ENCODE results near the gene SOX5. TPM values are rescaled to one million over a fixed set of nuclear protein-coding genes. Genes with fewer than 3 reads are reported as not detected.

Gene SOX5
- total RNA-seq, 1 experiment from 2014 or later, result 0.52 TPM

GRCh38 chr12:23504043-23504442 is 445.4 kb downstream of the SOX5 start:
- Histone ChIP-seq H3K9ac (ENCODE audit: low read length) (no peak overlapping the region), H3K36me3 (ENCODE audit: control insufficient read depth in 1 of 2, insufficient read depth in 2 of 2, low read length in 2 of 2) (no peaks in the 10 kb centered on the region; a peak in 1 of 4 replicates), H4K20me1 (ENCODE audit: insufficient read depth) (no peaks in the 10 kb centered on the region), H3K27me3 (ENCODE audit: insufficient read depth, low read length) (no peaks in the 10 kb centered on the region), H3K4me1 (ENCODE audit: control insufficient read depth in 1 of 2, insufficient read depth in 2 of 2, low read length in 2 of 2) (no peaks in the 10 kb centered on the region), H3K9me2 (ENCODE audit: insufficient read depth) (no peaks in the 10 kb centered on the region), H3K4me3 (replicated peaks in 1 of 2; ENCODE audit: low read depth in 1 of 2, low read length in 2 of 2) (no peak overlapping the region), H3K9me3 (ENCODE audit: control insufficient read depth in 1 of 2, insufficient read depth in 1 of 2, low read depth in 1 of 2, low read length in 2 of 2) (peaks cover 0 to 5% of the 10 kb centered on the region in 2 experiments; a peak in 2 of 4 replicates), H3K79me2 (ENCODE audit: insufficient read depth, low read length) (no peaks in the 10 kb centered on the region), H3K27ac (ENCODE audit: low read depth, low read length) (no peak overlapping the region), H3K4me2 (ENCODE audit: low read length) (no peak overlapping the region), H2AFZ (ENCODE audit: low read depth, low read length, poor library complexity, severe bottlenecking) (no peak overlapping the region)
- ChIA-PET RAD21 (ENCODE audit: low non-redundant PET in 1 of 2, low total read pairs in 2 of 2, uncharacterized antibody in 2 of 2, unreplicated experiment in 2 of 2) (no interaction called here), POLR2A (no interaction called here), CTCF (no interaction called here)
- no TSS peak for BruUV-seq (replicated peaks)
- intact Hi-C loops (cut with micrococcal nuclease), result no loop called here
- TF ChIP-seq EZH2 (IDR thresholded peaks at IDR 0.05) (no peak), SIN3A (IDR thresholded peaks at IDR 0.05; ENCODE audit: low read depth) (no peak), POLR2A (IDR thresholded peaks at IDR 0.05; ENCODE audit: borderline replicate concordance, extremely low read depth, insufficient read depth, insufficient read length) (no peak), TCF7L2 (IDR thresholded peaks at IDR 0.05; ENCODE audit: borderline replicate concordance, extremely low read depth, insufficient read depth, insufficient read length) (no peak)
- ATAC-seq (no peak), DNase-seq (ENCODE audit: low read depth, low spot score) (no peak)

GRCh38 chr12:23503544-23503943 is 445.9 kb downstream of the SOX5 start:
- TF ChIP-seq ZBTB33 (IDR thresholded peaks at IDR 0.05; ENCODE audit: extremely low read depth, insufficient replicate concordance, low read length), result no peak
- no peak for TF ChIP-seq SIN3A (IDR thresholded peaks at IDR 0.05; ENCODE audit: low read depth)
- no peak for TF ChIP-seq EZH2 (IDR thresholded peaks at IDR 0.05)
- TF ChIP-seq TCF7L2 (IDR thresholded peaks at IDR 0.05; ENCODE audit: borderline replicate concordance, extremely low read depth, insufficient read depth, insufficient read length), result no peak
- TF ChIP-seq CEBPB (IDR thresholded peaks at IDR 0.05; ENCODE audit: low read depth), result no peak
- TF ChIP-seq FOSL1 (IDR thresholded peaks at IDR 0.05; ENCODE audit: low read depth), result no peak
- Histone ChIP-seq H4K20me1 (ENCODE audit: insufficient read depth) (no peaks in the 10 kb centered on the region), H3K4me1 (ENCODE audit: control insufficient read depth in 1 of 2, insufficient read depth in 2 of 2, low read length in 2 of 2) (no peaks in the 10 kb centered on the region), H3K4me2 (ENCODE audit: low read length) (no peak overlapping the region), H3K4me3 (replicated peaks in 1 of 2; ENCODE audit: low read depth in 1 of 2, low read length in 2 of 2) (no peak overlapping the region), H3K79me2 (ENCODE audit: insufficient read depth, low read length) (no peaks in the 10 kb centered on the region), H3K9me3 (ENCODE audit: control insufficient read depth in 1 of 2, insufficient read depth in 1 of 2, low read depth in 1 of 2, low read length in 2 of 2) (peaks cover 0 to 5% of the 10 kb centered on the region in 2 experiments; a peak in 2 of 4 replicates), H3K9me2 (ENCODE audit: insufficient read depth) (no peaks in the 10 kb centered on the region), H2AFZ (ENCODE audit: low read depth, low read length, poor library complexity, severe bottlenecking) (no peak overlapping the region), H3K36me3 (ENCODE audit: control insufficient read depth in 1 of 2, insufficient read depth in 2 of 2, low read length in 2 of 2) (no peaks in the 10 kb centered on the region; a peak in 1 of 4 replicates), H3K27me3 (ENCODE audit: insufficient read depth, low read length) (no peaks in the 10 kb centered on the region), H3K9ac (ENCODE audit: low read length) (no peak overlapping the region), H3K27ac (ENCODE audit: low read depth, low read length) (no peak overlapping the region)
- POLR2A ChIA-PET, result no interaction called here
- no TSS peak for BruUV-seq (replicated peaks)
- no peak for ATAC-seq
- DNase-seq (ENCODE audit: low read depth, low spot score), result no peak
- intact Hi-C loops (cut with micrococcal nuclease), result no loop called here
- CTCF ChIA-PET, result no interaction called here
- RAD21 ChIA-PET (ENCODE audit: low non-redundant PET in 1 of 2, low total read pairs in 2 of 2, uncharacterized antibody in 2 of 2, unreplicated experiment in 2 of 2), result no interaction called here
